BJ (cell line): Measurements from ENCODE around the gene AGTRAP. TPM values are rescaled to one million over a fixed set of nuclear protein-coding genes. Genes with fewer than 3 reads are reported as not detected.

Source experiments
- CTCF ChIA-PET: fragments of 350-600 bp; formaldehyde crosslinking; extraction: SDS; loops from one replicate; lab custom pipeline; 2021; ENCODE audit warnings: antibody characterized with exemption, inconsistent platforms; lab: Yijun Ruan, JAX
- POLR2A ChIA-PET: fragments of 300-600 bp; sonication (Branson Sonifier 250); formaldehyde crosslinking; extraction: SDS; loops from one replicate; lab custom pipeline; 2021; ENCODE audit warnings: antibody characterized with exemption; lab: Charles Lee
- DNase-seq: peaks from one replicate; pipeline ENCODE4 v3.0.0-alpha.2; 2011; ENCODE audit warnings: low read depth
- H3K27me3 ChIP-seq: 2 replicates; pipeline ENCODE4 v1.6.0; 2011; ENCODE audit warnings: low read length; ENCODE audit not compliant: control insufficient read depth, insufficient read depth
- H3K36me3 ChIP-seq: 2 replicates; pipeline ENCODE4 v1.5.1; 2011; ENCODE audit warnings: low read length; ENCODE audit not compliant: control insufficient read depth, insufficient read depth
- H3K4me3 ChIP-seq: 2 replicates; pipeline ENCODE4 v1.5.1; 2011; ENCODE audit warnings: low read depth, mild to moderate bottlenecking, control low read depth, low read length
- polyA plus RNA-seq: library from polyadenylated mRNA; depleted of rRNA; stranded (reverse); fragments of >200 nt; gene quantifications from 2 replicates; pipeline ENCODE4 v1.2.3, GENCODE V29; 2011
- TF ChIP-seq, protein P1 (sequence below): IDR thresholded peaks from 2 replicates; pipeline ENCODE4 v1.5.1; 2011; ENCODE audit warnings: low read depth, mild to moderate bottlenecking, control low read depth, inconsistent platforms, low read length, moderate library complexity; ENCODE audit not compliant: insufficient read depth

Gene AGTRAP
- polyA plus RNA-seq, 1 experiment: 64.5 TPM

GRCh38 chr1:11707621-11708276 lies 28.2 kb upstream of the AGTRAP start:
- no peak for DNase-seq
- POLR2A ChIA-PET: no interaction called here
- peaks cover 14% of the 10 kb centered on the region for H3K27me3 ChIP-seq
- TF ChIP-seq, protein P1, sequence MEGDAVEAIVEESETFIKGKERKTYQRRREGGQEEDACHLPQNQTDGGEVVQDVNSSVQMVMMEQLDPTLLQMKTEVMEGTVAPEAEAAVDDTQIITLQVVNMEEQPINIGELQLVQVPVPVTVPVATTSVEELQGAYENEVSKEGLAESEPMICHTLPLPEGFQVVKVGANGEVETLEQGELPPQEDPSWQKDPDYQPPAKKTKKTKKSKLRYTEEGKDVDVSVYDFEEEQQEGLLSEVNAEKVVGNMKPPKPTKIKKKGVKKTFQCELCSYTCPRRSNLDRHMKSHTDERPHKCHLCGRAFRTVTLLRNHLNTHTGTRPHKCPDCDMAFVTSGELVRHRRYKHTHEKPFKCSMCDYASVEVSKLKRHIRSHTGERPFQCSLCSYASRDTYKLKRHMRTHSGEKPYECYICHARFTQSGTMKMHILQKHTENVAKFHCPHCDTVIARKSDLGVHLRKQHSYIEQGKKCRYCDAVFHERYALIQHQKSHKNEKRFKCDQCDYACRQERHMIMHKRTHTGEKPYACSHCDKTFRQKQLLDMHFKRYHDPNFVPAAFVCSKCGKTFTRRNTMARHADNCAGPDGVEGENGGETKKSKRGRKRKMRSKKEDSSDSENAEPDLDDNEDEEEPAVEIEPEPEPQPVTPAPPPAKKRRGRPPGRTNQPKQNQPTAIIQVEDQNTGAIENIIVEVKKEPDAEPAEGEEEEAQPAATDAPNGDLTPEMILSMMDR: no peak
- no peak overlapping the region for H3K4me3 ChIP-seq
- CTCF ChIA-PET: interaction anchor here (1.0 to 4.7 kb wide), 4 partner anchors 10 to 670 kb away, joined by 4 to 37 read pairs (median 18); partner anchors contain the start of gene FBXO6
- H3K36me3 ChIP-seq: no peaks in the 10 kb centered on the region

GRCh38 chr1:11708554-11709350 lies 27.2 kb upstream of the AGTRAP start:
- CTCF ChIA-PET: interaction anchor here (1.5 to 4.7 kb wide), 6 partner anchors 11 to 63 kb away, joined by 4 to 37 read pairs (median 8); partner anchors contain the start of genes FBXO6 and MAD2L2

GRCh38 chr1:11711490-11711889 lies 24.4 kb upstream of the AGTRAP start:
- DNase-seq: no peak

More at GRCh38 chr1:11708554-11709350, 27.2 kb upstream of the AGTRAP start:
- Histone ChIP-seq H3K4me3 (no peak overlapping the region), H3K27me3 (peaks cover 11% of the 10 kb centered on the region), H3K36me3 (no peaks in the 10 kb centered on the region)
- TF ChIP-seq, protein P1: no peak
- POLR2A ChIA-PET: no interaction called here
- no peak for DNase-seq

GRCh38 chr1:11712285-11712684 lies 23.7 kb upstream of the AGTRAP start:
- no peak for DNase-seq

More at GRCh38 chr1:11711490-11711889, 24.4 kb upstream of the AGTRAP start:
- TF ChIP-seq, protein P1: no peak
- Histone ChIP-seq H3K27me3 (0 out of 2 replicates have a peak, but pooled peaks cover 2% of the 10 kb centered on the region), H3K4me3 (no peak overlapping the region), H3K36me3 (no peaks in the 10 kb centered on the region)
- ChIA-PET CTCF (interaction anchor here (0.8 to 4.7 kb wide), 14 partner anchors 8 to 66 kb away, joined by 3 to 37 read pairs (median 4); partner anchors contain the start of gene FBXO6), POLR2A (no interaction called here)

More at GRCh38 chr1:11712285-11712684, 23.7 kb upstream of the AGTRAP start:
- no peak overlapping the region for H3K4me3 ChIP-seq
- ChIA-PET POLR2A (no interaction called here), CTCF (interaction anchor here (0.6 to 4.7 kb wide), 4 partner anchors 14 to 48 kb away, joined by 3 to 30 read pairs (median 4); partner anchors contain the start of gene FBXO6)
- TF ChIP-seq, protein P1: no peak
- 0 out of 2 replicates have a peak, but pooled peaks cover 2% of the 10 kb centered on the region for H3K27me3 ChIP-seq
- no peaks in the 10 kb centered on the region for H3K36me3 ChIP-seq
